Measurements from ENCODE around the gene HNRNPF.

The HNRNPF gene

GRCh38 chr10:43351301-43351700 lies 57.7 kb downstream of the HNRNPF start:
- DNase-seq (ENCODE audit: low read depth), result no peak
- H3K4me3 ChIP-seq (ENCODE audit: low read depth, low read length), result no peak overlapping the region
- TF ChIP-seq, protein P1, sequence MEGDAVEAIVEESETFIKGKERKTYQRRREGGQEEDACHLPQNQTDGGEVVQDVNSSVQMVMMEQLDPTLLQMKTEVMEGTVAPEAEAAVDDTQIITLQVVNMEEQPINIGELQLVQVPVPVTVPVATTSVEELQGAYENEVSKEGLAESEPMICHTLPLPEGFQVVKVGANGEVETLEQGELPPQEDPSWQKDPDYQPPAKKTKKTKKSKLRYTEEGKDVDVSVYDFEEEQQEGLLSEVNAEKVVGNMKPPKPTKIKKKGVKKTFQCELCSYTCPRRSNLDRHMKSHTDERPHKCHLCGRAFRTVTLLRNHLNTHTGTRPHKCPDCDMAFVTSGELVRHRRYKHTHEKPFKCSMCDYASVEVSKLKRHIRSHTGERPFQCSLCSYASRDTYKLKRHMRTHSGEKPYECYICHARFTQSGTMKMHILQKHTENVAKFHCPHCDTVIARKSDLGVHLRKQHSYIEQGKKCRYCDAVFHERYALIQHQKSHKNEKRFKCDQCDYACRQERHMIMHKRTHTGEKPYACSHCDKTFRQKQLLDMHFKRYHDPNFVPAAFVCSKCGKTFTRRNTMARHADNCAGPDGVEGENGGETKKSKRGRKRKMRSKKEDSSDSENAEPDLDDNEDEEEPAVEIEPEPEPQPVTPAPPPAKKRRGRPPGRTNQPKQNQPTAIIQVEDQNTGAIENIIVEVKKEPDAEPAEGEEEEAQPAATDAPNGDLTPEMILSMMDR (IDR thresholded peaks at IDR 0.05; ENCODE audit: low read depth, low read length, missing control alignments), result no peak
- in situ Hi-C loops (cut with HindIII; ENCODE audit: low sequenced_read_pairs), result no loop called here

GRCh38 chr10:43350686-43351085 lies 58.3 kb downstream of the HNRNPF start:
- TF ChIP-seq, protein P1 (IDR thresholded peaks at IDR 0.05; ENCODE audit: low read depth, low read length, missing control alignments), result no peak
- DNase-seq (ENCODE audit: low read depth), result no peak
- H3K4me3 ChIP-seq (ENCODE audit: low read depth, low read length), result no peak overlapping the region
- in situ Hi-C loops (cut with HindIII; ENCODE audit: low sequenced_read_pairs), result no loop called here

GRCh38 chr10:43350156-43350555 lies 58.8 kb downstream of the HNRNPF start:
- in situ Hi-C loops (cut with HindIII; ENCODE audit: low sequenced_read_pairs), result no loop called here
- DNase-seq (ENCODE audit: low read depth), result no peak
- TF ChIP-seq, protein P1 (IDR thresholded peaks at IDR 0.05; ENCODE audit: low read depth, low read length, missing control alignments), result no peak
- no peak overlapping the region for H3K4me3 ChIP-seq (ENCODE audit: low read depth, low read length)

GRCh38 chr10:43348511-43349312 lies 60.3 kb downstream of the HNRNPF start:
- H3K4me3 ChIP-seq (ENCODE audit: low read depth, low read length), result no peak overlapping the region
- peak; percentile 23 for DNase-seq (ENCODE audit: low read depth)
- TF ChIP-seq, protein P1 (IDR thresholded peaks at IDR 0.05; ENCODE audit: low read depth, low read length, missing control alignments), result peak; percentile 96
- in situ Hi-C loops (cut with HindIII; ENCODE audit: low sequenced_read_pairs), result no loop called here

DNA sequence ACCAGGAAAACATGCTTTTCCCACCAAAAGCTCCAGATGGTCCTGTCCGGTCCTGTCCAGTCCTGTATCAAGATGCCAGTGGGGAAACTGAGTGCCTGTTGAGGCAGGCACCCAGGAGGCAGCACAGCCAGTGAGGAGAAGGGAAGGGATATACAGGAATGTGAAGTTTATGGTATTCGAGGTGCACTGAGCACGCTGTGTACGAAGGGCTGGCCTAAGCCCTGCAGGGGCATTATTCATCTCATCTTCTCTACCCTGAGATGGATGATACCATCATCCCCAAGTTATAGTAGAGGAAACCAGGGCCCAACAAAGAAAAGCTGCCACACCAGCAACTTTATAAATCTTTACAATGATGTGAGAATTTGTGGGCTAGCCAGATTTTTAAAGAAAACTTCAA lies 61.0 kb downstream of the HNRNPF start:
- TF ChIP-seq, protein P1 (IDR thresholded peaks at IDR 0.05; ENCODE audit: low read depth, low read length, missing control alignments), result no peak
- no peak overlapping the region for H3K4me3 ChIP-seq (ENCODE audit: low read depth, low read length)
- DNase-seq (ENCODE audit: low read depth), result no peak
- in situ Hi-C loops (cut with HindIII; ENCODE audit: low sequenced_read_pairs), result no loop called here

DNA sequence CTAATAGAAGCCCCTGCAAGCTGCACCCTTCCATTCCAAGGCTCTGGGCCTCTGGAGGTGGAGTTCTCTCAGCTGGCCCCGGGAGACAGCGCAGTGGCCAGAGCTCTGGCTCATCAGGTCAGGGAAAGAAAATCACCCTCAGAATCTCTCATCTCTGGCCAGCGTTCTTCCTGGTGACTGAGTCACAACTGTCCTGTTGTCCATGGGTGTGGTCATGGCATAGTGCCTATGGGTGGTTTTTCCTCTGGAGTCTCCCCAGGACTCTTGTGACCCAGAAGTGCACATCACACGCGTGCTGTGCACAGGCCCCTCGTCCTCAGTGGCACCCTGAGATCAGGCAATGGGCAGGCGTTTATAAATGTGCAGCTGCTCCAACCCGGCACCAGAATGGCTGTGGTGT lies 64.9 kb downstream of the HNRNPF start:
- in situ Hi-C loops (cut with HindIII; ENCODE audit: low sequenced_read_pairs), result no loop called here
- H3K4me3 ChIP-seq (ENCODE audit: low read depth, low read length), result no peak overlapping the region
- DNase-seq (ENCODE audit: low read depth), result no peak
- TF ChIP-seq, protein P1 (IDR thresholded peaks at IDR 0.05; ENCODE audit: low read depth, low read length, missing control alignments), result no peak

Measured in astrocyte of the cerebellum (primary cell).